ENCODE data around the gene APOL2.

DNA sequence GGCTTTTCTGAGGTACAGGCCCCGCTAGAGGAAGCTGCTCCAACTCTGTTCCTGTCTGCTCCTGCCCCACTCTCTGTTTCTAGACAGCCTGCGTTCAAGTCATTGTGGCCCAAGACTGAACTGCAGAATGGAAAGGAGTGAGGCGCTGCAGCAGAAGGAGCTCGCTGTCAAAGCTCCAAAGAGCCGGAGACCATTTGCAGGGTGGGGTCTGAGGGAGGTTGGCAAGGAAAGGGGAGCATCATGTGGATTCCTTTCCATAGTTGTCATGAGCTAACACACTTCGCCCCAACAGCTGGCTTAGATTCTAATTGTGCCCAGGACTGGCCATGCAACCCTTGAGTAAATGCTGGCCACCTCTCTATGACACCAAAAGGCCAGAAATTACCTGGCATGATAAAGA lies 56.5 kb downstream of the APOL2 start:
- TF ChIP-seq, protein P1, sequence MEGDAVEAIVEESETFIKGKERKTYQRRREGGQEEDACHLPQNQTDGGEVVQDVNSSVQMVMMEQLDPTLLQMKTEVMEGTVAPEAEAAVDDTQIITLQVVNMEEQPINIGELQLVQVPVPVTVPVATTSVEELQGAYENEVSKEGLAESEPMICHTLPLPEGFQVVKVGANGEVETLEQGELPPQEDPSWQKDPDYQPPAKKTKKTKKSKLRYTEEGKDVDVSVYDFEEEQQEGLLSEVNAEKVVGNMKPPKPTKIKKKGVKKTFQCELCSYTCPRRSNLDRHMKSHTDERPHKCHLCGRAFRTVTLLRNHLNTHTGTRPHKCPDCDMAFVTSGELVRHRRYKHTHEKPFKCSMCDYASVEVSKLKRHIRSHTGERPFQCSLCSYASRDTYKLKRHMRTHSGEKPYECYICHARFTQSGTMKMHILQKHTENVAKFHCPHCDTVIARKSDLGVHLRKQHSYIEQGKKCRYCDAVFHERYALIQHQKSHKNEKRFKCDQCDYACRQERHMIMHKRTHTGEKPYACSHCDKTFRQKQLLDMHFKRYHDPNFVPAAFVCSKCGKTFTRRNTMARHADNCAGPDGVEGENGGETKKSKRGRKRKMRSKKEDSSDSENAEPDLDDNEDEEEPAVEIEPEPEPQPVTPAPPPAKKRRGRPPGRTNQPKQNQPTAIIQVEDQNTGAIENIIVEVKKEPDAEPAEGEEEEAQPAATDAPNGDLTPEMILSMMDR (IDR thresholded peaks at IDR 0.05 in 2 of 3, conservative IDR thresholded peaks at IDR 0.05 in 1 of 3; ENCODE audit: control insufficient read depth in 2 of 3, extremely low read depth in 1 of 3, insufficient read depth in 1 of 3, low read depth in 3 of 3, low read length in 3 of 3) = no peak
- TF ChIP-seq POLR2AphosphoS5 (IDR thresholded peaks at IDR 0.05; ENCODE audit: low read length) (no peak), POLR2A (IDR thresholded peaks at IDR 0.05; ENCODE audit: low read depth, low read length) (no peak), FOXM1 (IDR thresholded peaks at IDR 0.05; ENCODE audit: low read depth, low read length) (no peak), USF1 (IDR thresholded peaks at IDR 0.05; ENCODE audit: borderline replicate concordance, extremely low read length, insufficient read depth, low read depth, low read length) (no peak), NR2C2 (IDR thresholded peaks at IDR 0.05; ENCODE audit: borderline replicate concordance, control insufficient read depth, insufficient read length, low read depth) (no peak), RCOR1 (conservative IDR thresholded peaks at IDR 0.05; ENCODE audit: low read depth, low read length) (no peak), NFIC (IDR thresholded peaks at IDR 0.05; ENCODE audit: low read depth, low read length) (no peak)
- TF ChIP-seq, protein P2, sequence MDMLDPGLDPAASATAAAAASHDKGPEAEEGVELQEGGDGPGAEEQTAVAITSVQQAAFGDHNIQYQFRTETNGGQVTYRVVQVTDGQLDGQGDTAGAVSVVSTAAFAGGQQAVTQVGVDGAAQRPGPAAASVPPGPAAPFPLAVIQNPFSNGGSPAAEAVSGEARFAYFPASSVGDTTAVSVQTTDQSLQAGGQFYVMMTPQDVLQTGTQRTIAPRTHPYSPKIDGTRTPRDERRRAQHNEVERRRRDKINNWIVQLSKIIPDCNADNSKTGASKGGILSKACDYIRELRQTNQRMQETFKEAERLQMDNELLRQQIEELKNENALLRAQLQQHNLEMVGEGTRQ (IDR thresholded peaks at IDR 0.05; ENCODE audit: borderline replicate concordance, low read depth, low read length) = no peak
- TF ChIP-seq, protein P3, sequence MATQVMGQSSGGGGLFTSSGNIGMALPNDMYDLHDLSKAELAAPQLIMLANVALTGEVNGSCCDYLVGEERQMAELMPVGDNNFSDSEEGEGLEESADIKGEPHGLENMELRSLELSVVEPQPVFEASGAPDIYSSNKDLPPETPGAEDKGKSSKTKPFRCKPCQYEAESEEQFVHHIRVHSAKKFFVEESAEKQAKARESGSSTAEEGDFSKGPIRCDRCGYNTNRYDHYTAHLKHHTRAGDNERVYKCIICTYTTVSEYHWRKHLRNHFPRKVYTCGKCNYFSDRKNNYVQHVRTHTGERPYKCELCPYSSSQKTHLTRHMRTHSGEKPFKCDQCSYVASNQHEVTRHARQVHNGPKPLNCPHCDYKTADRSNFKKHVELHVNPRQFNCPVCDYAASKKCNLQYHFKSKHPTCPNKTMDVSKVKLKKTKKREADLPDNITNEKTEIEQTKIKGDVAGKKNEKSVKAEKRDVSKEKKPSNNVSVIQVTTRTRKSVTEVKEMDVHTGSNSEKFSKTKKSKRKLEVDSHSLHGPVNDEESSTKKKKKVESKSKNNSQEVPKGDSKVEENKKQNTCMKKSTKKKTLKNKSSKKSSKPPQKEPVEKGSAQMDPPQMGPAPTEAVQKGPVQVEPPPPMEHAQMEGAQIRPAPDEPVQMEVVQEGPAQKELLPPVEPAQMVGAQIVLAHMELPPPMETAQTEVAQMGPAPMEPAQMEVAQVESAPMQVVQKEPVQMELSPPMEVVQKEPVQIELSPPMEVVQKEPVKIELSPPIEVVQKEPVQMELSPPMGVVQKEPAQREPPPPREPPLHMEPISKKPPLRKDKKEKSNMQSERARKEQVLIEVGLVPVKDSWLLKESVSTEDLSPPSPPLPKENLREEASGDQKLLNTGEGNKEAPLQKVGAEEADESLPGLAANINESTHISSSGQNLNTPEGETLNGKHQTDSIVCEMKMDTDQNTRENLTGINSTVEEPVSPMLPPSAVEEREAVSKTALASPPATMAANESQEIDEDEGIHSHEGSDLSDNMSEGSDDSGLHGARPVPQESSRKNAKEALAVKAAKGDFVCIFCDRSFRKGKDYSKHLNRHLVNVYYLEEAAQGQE (IDR thresholded peaks at IDR 0.05; ENCODE audit: low read depth, low read length) = no peak
